Ureter (tissue), 1 donor: ENCODE results near the gene GRXCR1. TPM values are rescaled to one million over a fixed set of nuclear protein-coding genes. Genes with fewer than 3 reads are reported as not detected.
A peak's percentile ranks its signal among the peaks of the same experiment; 100 is the strongest.

Source experiments
- DNase-seq: peaks from one replicate; pipeline ENCODE4 v3.0.0-alpha.2; 2020; ENCODE audit warnings: low spot score
- total RNA-seq: library from RNA; stranded (reverse); gene quantifications from one replicate; pipeline ENCODE4 v1.2.4, GENCODE V29; 2023
- donor health status: DM: yes; HTN: yes; CAD: no.

Gene GRXCR1
- total RNA-seq, 1 donor from 2014 or later, result not detected

DNA sequence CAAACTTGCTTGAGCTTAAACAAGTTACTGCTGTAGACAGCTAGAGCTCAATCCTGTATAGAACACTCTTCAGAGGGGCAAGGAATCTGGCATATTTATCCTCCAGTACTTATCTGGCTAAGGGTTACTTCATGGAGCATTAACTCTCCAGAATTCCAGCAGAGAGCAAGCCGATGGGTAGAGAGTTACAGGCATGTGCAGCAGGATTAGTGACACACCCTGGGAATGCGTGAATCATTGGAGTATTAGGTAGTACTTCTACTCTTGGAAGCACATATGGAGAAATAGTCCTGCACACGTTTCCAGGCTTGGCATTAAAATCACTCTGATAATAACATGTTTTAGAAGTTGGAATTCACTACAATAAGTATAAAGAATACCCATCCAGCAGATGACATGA is 35.4 kb downstream of the GRXCR1 start:
- DNase-seq, result no peak

DNA sequence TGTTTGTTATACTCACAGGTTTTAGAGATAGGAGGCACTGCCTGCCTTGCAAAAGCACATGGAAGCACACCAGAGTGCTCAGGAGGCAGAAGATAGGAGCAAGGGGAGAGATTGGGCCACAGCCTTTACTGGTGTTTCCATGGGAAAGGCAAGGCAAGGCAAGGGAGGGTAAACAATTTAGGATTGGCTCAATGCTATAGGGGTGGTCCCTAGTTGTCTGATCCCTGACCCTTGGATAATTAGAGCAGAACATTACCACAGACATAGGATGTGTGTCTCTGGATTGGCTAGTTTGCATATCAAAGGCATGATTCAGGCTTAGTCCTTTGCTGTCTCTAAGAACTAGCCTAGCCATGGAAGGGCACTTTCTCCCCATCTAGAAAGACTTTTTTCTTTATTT is 36.1 kb downstream of the GRXCR1 start:
- DNase-seq, result no peak

DNA sequence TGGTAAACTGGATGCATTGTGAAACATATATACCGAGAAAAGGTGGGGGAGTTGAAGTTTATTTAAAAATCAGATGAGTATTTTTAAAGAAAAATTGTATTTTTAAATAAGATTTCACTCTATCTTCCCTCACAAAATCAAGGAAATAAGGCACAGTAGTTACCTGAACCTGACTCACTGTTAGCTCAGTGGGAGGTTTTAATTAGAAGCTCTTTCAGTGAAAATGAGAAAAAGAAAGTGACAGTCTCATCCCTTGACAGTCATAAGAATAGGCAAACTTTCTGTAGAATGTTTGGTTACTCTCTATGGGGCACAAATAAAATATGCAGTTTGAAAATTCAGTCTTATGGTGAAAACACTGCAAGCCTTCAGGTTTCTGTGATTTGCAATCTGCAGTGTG is 49.7 kb downstream of the GRXCR1 start:
- DNase-seq, result no peak

DNA sequence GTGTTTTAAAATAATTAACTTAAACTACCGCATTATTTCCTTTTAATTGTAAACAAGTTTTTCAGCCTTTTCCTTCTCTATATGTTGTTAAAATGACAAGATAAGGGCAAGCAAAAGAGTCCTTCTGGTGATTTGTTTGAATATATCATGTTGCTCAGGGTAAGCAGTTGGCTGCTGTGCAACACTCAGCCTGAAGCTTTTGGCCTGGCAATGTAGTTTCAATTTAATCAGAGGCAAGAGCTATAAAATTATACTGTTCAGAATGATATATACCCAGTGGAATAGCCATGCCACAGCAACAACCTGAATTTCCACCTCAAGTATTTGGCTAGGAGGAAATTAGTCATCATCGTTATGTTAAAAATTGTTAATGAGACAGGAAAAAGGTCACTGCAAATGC is 53.4 kb downstream of the GRXCR1 start:
- DNase-seq, result no peak

DNA sequence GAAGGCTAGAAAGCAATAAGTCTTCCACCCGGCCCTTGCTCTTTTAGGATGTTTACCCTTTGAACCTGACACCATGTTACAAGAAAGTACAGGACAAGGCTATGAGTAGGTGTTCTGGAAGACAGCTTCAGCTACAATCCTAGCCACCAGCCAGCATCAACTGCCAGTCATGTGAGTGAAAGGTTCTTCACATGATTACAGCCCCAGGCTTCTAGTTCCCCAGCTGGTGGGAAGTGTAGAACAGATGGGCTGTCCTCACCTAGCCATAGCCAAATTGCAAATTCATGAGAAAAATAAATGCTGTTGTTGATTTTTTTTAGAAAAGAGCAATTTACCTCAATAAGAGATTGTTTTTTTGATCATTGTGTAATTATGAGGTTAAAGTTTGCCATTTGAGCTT is 60.8 kb downstream of the GRXCR1 start:
- DNase-seq, result no peak

DNA sequence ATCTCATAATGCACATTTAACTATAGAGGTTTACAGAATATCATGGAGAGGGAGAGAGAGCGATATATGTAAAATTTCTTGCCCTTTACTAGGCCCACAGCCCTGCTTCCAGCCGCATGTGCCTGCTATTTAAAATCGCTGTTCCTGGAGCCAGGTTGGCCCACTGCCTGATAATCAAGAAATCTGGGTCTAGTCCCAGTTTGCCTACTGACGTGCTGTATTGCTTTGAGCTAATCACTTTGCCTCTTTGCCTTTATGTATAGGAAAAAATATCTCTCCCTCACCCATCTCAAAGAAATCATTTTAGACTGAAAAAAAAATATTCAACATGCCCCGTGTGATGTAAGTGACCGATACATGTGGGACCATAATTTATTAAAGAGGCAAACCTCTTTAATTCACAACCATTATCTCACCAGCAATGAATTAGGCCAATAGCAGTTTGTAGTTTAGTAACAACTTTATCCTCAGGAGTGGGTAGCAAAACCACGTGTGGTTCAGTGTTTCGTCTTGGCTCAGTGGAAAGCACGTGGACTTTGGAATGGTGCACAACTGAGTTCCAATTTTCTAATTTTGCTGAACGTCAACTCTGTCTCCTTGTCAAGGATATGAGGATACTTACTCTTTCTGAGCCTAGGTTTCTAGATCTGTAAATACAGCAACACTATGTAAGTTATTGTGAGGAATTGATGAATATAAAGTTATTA is 62.6 kb downstream of the GRXCR1 start:
- DNase-seq, result peak; percentile 44

DNA sequence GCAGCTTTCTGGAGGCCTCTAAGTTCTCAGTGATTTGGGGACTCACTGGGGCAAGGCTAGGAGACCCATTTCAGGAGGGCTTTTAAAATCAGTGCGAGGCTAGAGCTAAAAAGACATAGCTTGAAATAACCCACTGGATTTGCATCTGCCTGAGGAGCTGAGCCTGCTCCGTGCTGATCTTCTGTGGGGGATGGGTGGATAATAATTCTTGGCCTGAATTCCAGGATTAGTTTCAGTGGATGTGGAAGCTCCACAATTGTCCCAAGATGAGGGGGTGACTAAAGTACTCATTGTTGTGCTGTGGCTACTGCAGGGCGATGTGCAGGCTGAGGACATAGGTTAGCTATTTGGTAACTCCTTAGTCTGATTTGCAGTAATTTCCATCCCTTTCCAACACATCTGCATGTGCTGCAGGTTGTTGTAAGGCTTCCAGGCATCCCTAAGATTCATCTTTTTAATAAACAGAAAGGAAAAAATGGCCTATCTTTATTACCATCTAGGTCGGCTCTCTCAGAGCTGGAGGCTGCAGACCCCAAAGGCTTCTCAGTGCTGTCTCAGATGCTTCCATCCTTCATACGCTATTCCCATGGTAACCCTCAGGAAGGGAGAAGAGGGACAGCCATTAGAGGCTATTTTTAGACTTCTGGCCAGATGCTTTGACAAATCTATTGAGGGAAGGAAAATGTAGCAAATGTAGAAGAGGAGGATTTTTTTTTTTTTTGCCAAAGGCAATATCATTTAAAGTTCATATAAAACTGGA is 63.4 kb downstream of the GRXCR1 start:
- DNase-seq, result no peak

DNA sequence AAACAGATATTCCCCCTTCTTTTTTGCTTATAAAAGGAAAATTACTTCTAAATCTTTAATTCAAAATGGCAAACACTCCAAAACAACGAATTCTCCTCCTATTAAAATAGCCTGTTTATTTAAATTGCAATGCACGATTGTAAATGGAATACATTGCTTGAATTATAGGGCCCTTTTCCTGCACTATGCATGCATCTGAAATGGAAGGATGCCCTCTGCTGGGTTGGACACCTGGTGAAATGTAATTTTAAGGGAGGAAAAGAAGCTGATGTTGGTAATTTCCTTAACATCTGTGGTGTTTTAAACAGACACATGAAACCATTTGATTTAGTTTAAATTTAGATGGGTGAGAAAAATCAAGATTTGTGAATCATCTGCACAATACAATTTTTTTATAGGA is 72.8 kb downstream of the GRXCR1 start:
- no peak for DNase-seq

DNA sequence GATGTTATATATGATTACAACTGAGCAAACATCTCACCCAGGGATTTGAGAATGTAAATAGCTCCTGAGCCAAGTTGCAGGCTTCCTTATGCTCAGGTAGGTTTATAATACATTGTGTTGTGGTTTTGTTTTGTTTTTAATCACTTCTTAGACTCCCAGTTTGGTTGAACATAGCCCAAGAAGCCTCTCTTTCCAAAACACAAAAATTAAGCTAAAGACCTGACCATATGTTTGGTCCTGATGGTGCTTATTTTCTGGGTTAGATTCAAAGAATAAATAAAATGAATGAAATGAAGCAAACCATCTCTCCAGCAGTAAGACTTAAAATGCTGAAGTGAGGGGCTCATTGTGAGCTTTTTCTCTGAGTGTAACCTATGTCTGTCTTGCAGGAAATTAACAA is 93.5 kb downstream of the GRXCR1 start:
- no peak for DNase-seq

DNA sequence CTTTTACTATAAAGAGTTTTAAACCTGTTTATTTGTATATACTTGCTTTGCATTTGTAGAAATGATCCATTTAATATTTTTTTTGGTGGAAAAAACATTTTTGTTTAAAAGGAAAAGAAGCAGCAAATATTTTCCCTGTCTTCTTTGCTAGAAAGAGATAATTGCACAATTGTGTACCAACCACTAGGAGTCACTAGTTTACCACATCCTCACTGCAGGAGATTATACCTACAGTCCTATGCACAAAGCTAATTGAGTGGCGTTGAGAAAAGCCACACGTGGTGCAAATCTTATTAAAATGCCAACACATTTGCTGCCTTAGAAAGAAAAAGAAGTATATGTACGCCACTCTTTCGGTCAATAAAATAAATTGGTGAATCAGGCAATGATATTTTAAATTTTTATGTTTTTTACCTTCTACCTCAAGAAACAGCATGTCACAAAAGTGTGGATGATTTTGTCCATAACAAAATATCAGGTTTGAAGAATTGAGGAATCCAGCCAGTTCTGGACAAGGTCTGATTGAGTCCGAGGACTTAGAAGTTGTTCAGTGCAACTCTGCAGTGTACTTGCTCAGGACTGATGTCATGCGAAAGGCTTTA is 102.9 kb downstream of the GRXCR1 start:
- no peak for DNase-seq

DNA sequence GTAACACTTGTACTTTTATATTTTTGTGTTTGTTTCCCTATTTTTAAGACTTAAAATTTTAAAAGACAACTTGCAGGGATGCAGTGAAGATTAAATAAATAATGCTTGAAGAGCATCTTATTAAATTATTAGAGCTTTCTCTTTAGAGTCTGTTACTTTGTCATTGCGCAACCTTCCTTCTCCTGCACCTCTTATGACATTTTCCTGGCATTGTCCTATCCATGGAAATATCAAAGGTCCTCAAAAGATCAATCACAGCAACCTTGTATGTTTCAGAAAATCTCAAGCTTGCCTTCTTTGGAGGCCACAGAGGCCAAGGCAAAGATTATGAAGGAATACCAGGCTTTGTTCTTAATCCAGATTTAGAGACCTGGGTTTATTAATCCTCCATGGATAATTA is 116.3 kb downstream of the GRXCR1 start:
- no peak for DNase-seq

DNA sequence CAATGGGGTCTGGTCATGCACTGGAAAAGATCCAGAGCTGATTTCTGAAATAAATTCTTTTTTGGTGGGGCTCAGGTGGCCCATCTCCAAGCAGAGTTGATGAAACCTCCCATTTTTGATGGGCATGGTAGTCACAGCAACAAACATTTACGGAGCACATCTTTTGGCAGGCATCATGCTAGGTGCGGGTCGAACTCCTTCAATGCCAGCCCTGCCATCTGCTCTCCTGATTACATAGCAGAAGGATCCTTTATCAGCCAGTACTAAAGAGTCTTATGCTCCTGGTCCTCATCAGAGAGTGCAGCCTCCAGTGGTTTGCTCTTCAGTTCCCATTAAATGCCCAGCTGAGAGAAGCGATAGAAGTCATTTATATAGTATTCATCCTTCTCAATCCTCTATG is 121.7 kb downstream of the GRXCR1 start:
- DNase-seq, result no peak

DNA sequence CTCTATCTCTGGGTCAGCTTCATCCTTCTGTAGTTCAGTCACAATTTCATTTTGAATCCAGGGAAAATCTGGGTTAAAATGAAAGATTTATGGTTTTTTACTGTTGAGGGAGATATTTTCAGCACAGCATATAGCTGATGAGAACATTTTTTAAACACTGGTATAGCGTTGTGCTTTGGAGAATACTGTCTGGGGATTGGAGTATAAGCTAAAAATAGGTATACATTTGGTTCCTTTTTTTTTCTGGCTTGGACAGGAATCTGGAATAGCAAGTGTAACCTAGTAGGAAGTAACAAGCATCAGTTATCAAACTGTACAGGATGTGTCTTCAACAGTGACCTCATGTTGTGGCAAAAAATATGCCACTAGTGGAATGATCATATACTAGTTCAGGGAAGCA is 149.1 kb downstream of the GRXCR1 start:
- no peak for DNase-seq

DNA sequence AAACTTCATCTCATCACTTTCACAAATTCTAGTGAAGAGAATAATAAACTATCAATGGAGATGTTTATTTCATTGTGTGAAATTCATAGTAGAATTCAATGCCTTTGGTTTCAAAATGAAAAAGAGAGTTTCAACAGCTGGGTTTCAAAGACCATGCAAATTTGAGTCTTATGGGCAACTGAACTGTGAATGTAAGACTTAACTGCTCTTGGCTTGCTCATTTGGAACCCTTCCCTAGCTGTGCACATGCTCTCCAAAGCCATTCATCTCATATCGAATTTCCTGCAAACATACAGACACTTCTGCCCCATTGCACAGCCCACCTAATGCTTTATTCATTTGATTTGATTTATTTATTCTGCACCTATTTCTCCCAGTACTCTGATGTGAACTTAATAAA is 154.5 kb downstream of the GRXCR1 start:
- DNase-seq, result no peak

DNA sequence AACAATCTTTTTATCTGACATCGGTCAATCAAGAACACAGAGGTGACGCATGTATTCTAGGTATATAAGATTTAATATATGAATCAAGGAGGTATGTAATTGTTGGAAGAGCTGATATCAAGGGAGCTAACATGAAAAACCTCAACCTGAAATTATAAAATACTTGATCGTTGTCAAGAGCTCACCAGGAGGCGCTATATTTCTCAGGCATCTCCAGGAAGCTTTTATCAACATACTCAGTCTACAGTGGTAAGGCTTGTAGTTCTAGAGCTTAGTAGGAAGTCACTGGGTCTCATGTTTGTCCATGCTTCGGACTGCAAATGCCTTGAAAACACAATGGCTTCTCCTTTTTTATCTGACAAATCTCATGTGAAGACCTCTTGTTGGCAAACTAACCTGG is 156.1 kb downstream of the GRXCR1 start:
- DNase-seq, result no peak

DNA sequence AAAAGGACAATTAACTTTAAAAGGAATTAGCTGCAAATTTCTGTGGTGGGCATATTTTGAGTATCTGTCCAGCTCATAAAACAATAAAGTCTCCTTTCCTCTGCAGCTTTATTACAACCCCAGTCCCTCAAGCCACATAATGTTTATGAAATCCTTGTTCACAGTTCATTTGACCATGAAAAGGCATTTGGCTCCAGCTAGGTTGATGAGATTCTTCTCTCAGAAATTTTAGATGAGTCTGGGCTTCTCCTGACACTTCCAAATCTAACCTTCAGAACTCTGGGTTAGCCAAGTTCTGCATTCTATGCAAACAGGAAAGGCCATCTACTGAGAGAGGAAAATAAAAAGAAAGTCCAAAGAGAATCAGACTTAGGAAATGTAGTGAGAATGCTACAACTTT is 156.8 kb downstream of the GRXCR1 start:
- DNase-seq, result no peak

DNA sequence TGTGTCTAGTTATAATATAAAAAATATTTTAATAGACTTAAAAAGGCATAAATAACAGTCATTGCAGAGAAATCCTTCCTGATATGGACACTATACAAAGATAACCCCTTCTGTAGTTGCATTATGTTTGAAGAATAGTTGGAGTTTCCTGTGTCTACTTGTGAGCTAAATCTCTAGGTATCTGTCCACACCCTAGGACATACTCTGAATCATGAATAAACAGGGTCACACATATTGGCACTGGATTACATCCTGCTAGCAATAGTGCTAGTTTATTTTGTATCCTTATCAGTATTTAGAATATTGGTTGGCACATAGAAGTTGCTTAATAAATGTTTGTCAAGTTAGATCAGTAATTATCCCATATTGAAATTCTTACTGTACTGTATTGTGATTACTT is 173.9 kb downstream of the GRXCR1 start:
- no peak for DNase-seq

DNA sequence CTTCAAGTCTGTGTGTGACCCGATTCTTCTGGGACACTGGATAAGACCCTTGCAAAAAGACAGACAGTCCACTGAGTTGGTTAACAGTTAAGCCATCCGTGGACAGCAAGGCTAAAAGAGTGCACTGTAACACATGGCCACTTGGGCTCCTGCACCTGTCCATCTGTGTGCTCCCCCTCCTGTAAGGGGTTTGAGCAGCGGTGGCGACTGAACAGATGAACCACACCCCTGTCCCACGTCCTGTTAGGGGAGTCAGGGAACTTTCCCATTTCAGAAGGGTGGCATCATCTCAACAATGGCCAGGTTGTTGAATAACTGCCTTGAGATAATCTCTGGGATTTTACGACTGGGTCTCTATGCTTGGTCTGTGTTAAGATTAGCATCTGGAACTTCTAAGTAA is 178.6 kb downstream of the GRXCR1 start:
- no peak for DNase-seq

Other genes starting within 250 kb of the GRXCR1 start
- gene ATP8A1, start 235.6 kb upstream of the GRXCR1 start, total RNA-seq, result 12.5 TPM